SK-N-SH (cell line): ENCODE data around the gene CC2D1B. TPM values are rescaled to one million over a fixed set of nuclear protein-coding genes. Genes with fewer than 3 reads are reported as not detected.

Source experiments
- CTCF ChIA-PET: fragments of 300-600, 350-600 bp; formaldehyde crosslinking; extraction: SDS; loops from one replicate; lab custom pipeline; 2021; lab: Yijun Ruan, JAX
- POLR2A ChIA-PET: fragments of 350-600 bp; sonication (Branson Sonifier 250); formaldehyde crosslinking; extraction: SDS; loops from one replicate; lab custom pipeline; 2020; ENCODE audit warnings: antibody characterized with exemption, inconsistent platforms; lab: Yijun Ruan, JAX
- DNase-seq: peaks from one replicate; pipeline ENCODE4 v3.0.0; 2012
- H2AFZ ChIP-seq: fragments of 200-600 bp; sonication (generic); 2 replicates; pipeline ENCODE4 v1.8.1; 2016; ENCODE audit warnings: antibody characterized with exemption, mild to moderate bottlenecking, low read depth
- H3F3A ChIP-seq: fragments of 200-600 bp; sonication (generic); replicated peaks from 2 replicates; pipeline ENCODE3; 2016; ENCODE audit warnings: antibody characterized with exemption, mild to moderate bottlenecking; ENCODE audit not compliant: insufficient read depth
- H3K27ac ChIP-seq, 2 experiments: fragments of 200-500 bp in 1 of 2; fragments of 200-600 bp in 1 of 2; sonication (Bioruptor generic) in 1 of 2; sonication (generic), shearing (Covaris generic) in 1 of 2; 2 replicates each; pipeline versions ENCODE4 v1.5.1 to v1.6.1; 2014 to 2016; ENCODE audit warnings: low read depth in 2 of 2, inconsistent platforms in 1 of 2, low read length in 1 of 2, mild to moderate bottlenecking in 1 of 2, mixed read lengths in 1 of 2
- H3K27me3 ChIP-seq: fragments of 200-600 bp; sonication (generic), shearing (Covaris generic); 2 replicates; pipeline ENCODE4 v1.6.1; 2016; ENCODE audit warnings: mixed run types; ENCODE audit not compliant: insufficient read depth
- H3K36me3 ChIP-seq, 2 experiments: fragments of 200-500 bp in 1 of 2; fragments of 200-600 bp in 1 of 2; sonication (Bioruptor generic) in 1 of 2; sonication (generic) in 1 of 2; replicated peaks in 1 of 2; 2 replicates each; pipeline versions ENCODE3 to v1.5.1; 2014 to 2016; ENCODE audit warnings: low read length in 1 of 2, mild to moderate bottlenecking in 1 of 2; ENCODE audit not compliant: insufficient read depth in 2 of 2, control insufficient read depth in 1 of 2
- H3K4me1 ChIP-seq, 2 experiments: fragments of 200-500 bp in 1 of 2; fragments of 200-600 bp in 1 of 2; sonication (Bioruptor generic) in 1 of 2; sonication (generic), shearing (Covaris generic) in 1 of 2; 2 replicates each; pipeline versions ENCODE4 v1.5.1 to v1.6.1; 2014 to 2016; ENCODE audit warnings: low read depth in 1 of 2, low read length in 1 of 2, mixed run types in 1 of 2; ENCODE audit not compliant: insufficient read depth in 2 of 2, control insufficient read depth in 1 of 2
- H3K4me2 ChIP-seq: fragments of 200-600 bp; sonication (generic), shearing (Covaris generic); 2 replicates; pipeline ENCODE4 v1.6.1; 2017; ENCODE audit warnings: mixed run types
- H3K4me3 ChIP-seq, 2 experiments: fragments of 200-500 bp in 1 of 2; fragments of 200-600 bp in 1 of 2; sonication (Bioruptor generic) in 1 of 2; sonication (generic), shearing (Covaris generic) in 1 of 2; 2 replicates each; pipeline versions ENCODE4 v1.5.1 to v1.8.1; 2014 to 2016; ENCODE audit warnings: low read depth in 2 of 2, inconsistent platforms in 1 of 2, low read length in 1 of 2, mild to moderate bottlenecking in 1 of 2, mixed read lengths in 1 of 2, moderate library complexity in 1 of 2
- H3K79me2 ChIP-seq: fragments of 200-600 bp; sonication (generic); 2 replicates; pipeline ENCODE4 v1.8.1; 2017; ENCODE audit warnings: mild to moderate bottlenecking; ENCODE audit not compliant: insufficient read depth
- H3K9ac ChIP-seq: fragments of 200-600 bp; sonication (generic); 2 replicates; pipeline ENCODE4 v1.6.1; 2017; ENCODE audit warnings: mixed run types
- H3K9me2 ChIP-seq: fragments of 200-600 bp; sonication (generic); 2 replicates; pipeline ENCODE4 v1.6.1; 2017; ENCODE audit warnings: mixed run types
- H3K9me3 ChIP-seq: fragments of 200-600 bp; sonication (generic); 2 replicates; pipeline ENCODE4 v1.6.1; 2017; ENCODE audit warnings: mixed run types, mild to moderate bottlenecking, moderate library complexity
- H4K20me1 ChIP-seq: fragments of 200-600 bp; sonication (generic); 2 replicates; pipeline ENCODE4 v1.6.1; 2017; ENCODE audit warnings: mild to moderate bottlenecking, mixed run types; ENCODE audit not compliant: insufficient read depth
- EP300 ChIP-seq, 2 experiments: IDR thresholded peaks; 2 replicates each; pipeline versions ENCODE4 v1.4.0 to v1.6.1; 2012; ENCODE audit warnings: borderline replicate concordance in 1 of 2, low read depth in 1 of 2, low read length in 1 of 2
- FOSL2 ChIP-seq: IDR thresholded peaks from 2 replicates; pipeline ENCODE4 v1.4.0; 2012; ENCODE audit warnings: low read depth, mild to moderate bottlenecking, moderate library complexity, borderline replicate concordance
- FOXJ3 ChIP-seq: sonication (generic); formaldehyde crosslinking; IDR thresholded peaks from 2 replicates; pipeline ENCODE4 v1.5.1; 2020; ENCODE audit warnings: mild to moderate bottlenecking, missing genetic modification reagents
- GATA2 ChIP-seq: sonication (generic); formaldehyde crosslinking; IDR thresholded peaks from 2 replicates; pipeline ENCODE4 v1.5.0; 2020; ENCODE audit warnings: mild to moderate bottlenecking, missing genetic modification reagents
- JUND ChIP-seq: IDR thresholded peaks from 2 replicates; pipeline ENCODE4 v1.4.0; 2012
- MEF2A ChIP-seq: IDR thresholded peaks from 2 replicates; pipeline ENCODE4 v1.4.0; 2012; ENCODE audit warnings: low read depth, borderline replicate concordance
- NFIC ChIP-seq: IDR thresholded peaks from 2 replicates; pipeline ENCODE4 v1.4.0; 2012; ENCODE audit warnings: borderline replicate concordance
- NRF1 ChIP-seq: IDR thresholded peaks from 2 replicates; pipeline ENCODE4 v1.6.1; 2012; ENCODE audit warnings: low read depth, mild to moderate bottlenecking, low read length
- POLR2AphosphoS5 ChIP-seq: IDR thresholded peaks from 2 replicates; pipeline ENCODE4 v1.6.1; 2012; ENCODE audit warnings: low read depth, low read length
- RFX5 ChIP-seq: IDR thresholded peaks from 2 replicates; pipeline ENCODE4 v1.6.1; 2012; ENCODE audit warnings: mild to moderate bottlenecking, improper control_type of control experiment, low read length
- RXRA ChIP-seq: IDR thresholded peaks from 2 replicates; pipeline ENCODE4 v1.4.0; 2012; ENCODE audit warnings: low read depth, mild to moderate bottlenecking, borderline replicate concordance
- SMC3 ChIP-seq: IDR thresholded peaks from 2 replicates; pipeline ENCODE4 v1.6.1; 2012; ENCODE audit warnings: low read depth, low read length, improper control_type of control experiment
- TAF1 ChIP-seq: IDR thresholded peaks from 2 replicates; pipeline ENCODE4 v1.6.1; 2012; ENCODE audit warnings: low read depth, mild to moderate bottlenecking, low read length, moderate library complexity, borderline replicate concordance
- TEAD4 ChIP-seq: IDR thresholded peaks from 2 replicates; pipeline ENCODE4 v1.4.0; 2012; ENCODE audit warnings: mild to moderate bottlenecking, borderline replicate concordance; ENCODE audit not compliant: insufficient read depth
- WGBS: methylation state at CpG from one replicate; pipeline ENCODE4 v1.1.6; 2017; ENCODE audit warnings: low lambda C conversion rate; 5-methylcytosine and 5-hydroxymethylcytosine counted together
- polyA plus RNA-seq, 3 experiments: library from polyadenylated mRNA; depleted of rRNA; stranded (reverse); fragments of >200 nt; gene quantifications; 2 replicates each; pipeline ENCODE4 v1.2.3, GENCODE V29; 2012
- TF ChIP-seq, protein P1 (sequence below): IDR thresholded peaks from 2 replicates; pipeline ENCODE4 v1.4.0; 2012; ENCODE audit warnings: low read depth, borderline replicate concordance
- TF ChIP-seq, protein P2 (sequence below): IDR thresholded peaks from 2 replicates; pipeline ENCODE4; 2012

CC2D1B gene
- polyA plus RNA-seq, 1 of the 3 experiments (the other 2 are of a cell fraction), result 18.7 TPM

DNA sequence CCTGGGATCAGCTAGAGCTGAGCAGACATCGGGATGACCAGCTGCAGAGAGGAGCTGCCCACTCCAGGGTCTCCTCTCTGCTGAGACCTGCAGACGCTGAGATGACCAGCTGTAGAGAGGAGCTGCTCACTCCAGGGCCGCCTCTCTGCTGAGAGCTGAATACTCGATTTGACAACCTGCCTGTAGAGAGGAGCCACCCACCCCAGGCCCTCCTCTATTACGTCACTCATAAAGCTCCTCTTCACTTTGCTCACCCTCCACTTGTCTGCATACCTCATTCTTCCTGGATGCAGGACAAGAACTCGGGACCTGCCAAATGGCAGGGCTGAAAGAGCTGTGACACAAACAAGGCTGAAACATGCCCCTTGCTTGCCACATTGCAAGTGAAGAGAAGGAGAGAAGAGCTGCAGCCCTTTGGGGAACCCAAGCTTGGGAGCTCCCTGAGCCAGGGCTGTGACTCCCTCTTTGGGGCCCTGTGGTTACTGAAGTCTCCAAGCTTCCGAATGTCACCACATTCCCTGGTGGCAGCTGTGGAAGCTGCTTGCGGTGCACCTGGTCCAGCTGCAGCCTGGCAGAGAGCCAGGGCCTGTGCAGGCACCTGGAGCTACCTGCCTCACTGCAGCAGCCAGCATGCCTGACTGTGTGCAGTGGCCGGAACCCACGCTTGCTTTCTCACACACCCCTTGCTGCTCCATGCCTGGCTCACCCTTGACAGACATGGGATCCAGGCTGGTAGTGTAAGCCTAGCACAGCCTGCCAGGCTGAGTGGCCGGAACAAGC is 59.6 kb downstream of the CC2D1B start:
- Histone ChIP-seq H3K79me2 (no peaks in the 10 kb centered on the region), H2AFZ (no peak overlapping the region), H3K4me2 (no peak overlapping the region), H3K9me3 (no peaks in the 10 kb centered on the region), H3K27ac (no peak overlapping the region), H3K4me3 (no peak overlapping the region), H3K9me2 (no peaks in the 10 kb centered on the region), H3K36me3 (peaks cover 0 to 15% of the 10 kb centered on the region in 2 experiments), H3K9ac (no peak overlapping the region), H3K27me3 (no peaks in the 10 kb centered on the region)
- CTCF ChIA-PET, result interaction anchor here (1.5 kb wide), 1 partner anchor 179 kb away, joined by 4 read pairs; no protein-coding TSS in a partner anchor
- WGBS, result 87% methylated on average over 5 of the region's 11 CpGs
- no peak for DNase-seq
- TF ChIP-seq POLR2AphosphoS5 (no peak), NRF1 (no peak), MEF2A (no peak), FOSL2 (no peak), RFX5 (no peak), TAF1 (no peak), NFIC (no peak), SMC3 (no peak), TEAD4 (no peak), FOXJ3 (CRISPR knock-in tag) (no peak), GATA2 (CRISPR knock-in tag) (no peak), JUND (no peak), EP300 (IDR thresholded peaks at IDR 0.05; ENCODE audit: borderline replicate concordance in 1 of 2, low read depth in 1 of 2, low read length in 1 of 2) (no peak), RXRA (no peak)
- TF ChIP-seq, protein P1, sequence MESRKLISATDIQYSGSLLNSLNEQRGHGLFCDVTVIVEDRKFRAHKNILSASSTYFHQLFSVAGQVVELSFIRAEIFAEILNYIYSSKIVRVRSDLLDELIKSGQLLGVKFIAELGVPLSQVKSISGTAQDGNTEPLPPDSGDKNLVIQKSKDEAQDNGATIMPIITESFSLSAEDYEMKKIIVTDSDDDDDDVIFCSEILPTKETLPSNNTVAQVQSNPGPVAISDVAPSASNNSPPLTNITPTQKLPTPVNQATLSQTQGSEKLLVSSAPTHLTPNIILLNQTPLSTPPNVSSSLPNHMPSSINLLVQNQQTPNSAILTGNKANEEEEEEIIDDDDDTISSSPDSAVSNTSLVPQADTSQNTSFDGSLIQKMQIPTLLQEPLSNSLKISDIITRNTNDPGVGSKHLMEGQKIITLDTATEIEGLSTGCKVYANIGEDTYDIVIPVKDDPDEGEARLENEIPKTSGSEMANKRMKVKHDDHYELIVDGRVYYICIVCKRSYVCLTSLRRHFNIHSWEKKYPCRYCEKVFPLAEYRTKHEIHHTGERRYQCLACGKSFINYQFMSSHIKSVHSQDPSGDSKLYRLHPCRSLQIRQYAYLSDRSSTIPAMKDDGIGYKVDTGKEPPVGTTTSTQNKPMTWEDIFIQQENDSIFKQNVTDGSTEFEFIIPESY, result no peak
- TF ChIP-seq, protein P2, sequence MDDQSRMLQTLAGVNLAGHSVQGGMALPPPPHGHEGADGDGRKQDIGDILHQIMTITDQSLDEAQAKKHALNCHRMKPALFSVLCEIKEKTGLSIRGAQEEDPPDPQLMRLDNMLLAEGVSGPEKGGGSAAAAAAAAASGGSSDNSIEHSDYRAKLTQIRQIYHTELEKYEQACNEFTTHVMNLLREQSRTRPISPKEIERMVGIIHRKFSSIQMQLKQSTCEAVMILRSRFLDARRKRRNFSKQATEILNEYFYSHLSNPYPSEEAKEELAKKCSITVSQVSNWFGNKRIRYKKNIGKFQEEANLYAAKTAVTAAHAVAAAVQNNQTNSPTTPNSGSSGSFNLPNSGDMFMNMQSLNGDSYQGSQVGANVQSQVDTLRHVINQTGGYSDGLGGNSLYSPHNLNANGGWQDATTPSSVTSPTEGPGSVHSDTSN, result no peak
- TF ChIP-seq, all 33 proteins: peak for 0
- Histone ChIP-seq H3F3A (peaks cover 5% of the 10 kb centered on the region), H3K4me1 (no peaks in the 10 kb centered on the region), H4K20me1 (no peaks in the 10 kb centered on the region)
- POLR2A ChIA-PET, result interaction anchor here (0.5 to 0.6 kb wide), 2 partner anchors 208 to 820 kb away, joined by 3 to 4 read pairs; no protein-coding TSS in a partner anchor
